ENCODE measurements around the gene PRKAG2. TPM values are rescaled to one million over a fixed set of nuclear protein-coding genes. Genes with fewer than 3 reads are reported as not detected.
A peak's percentile ranks its signal among the peaks of the same experiment; 100 is the strongest.

PRKAG2 gene
- total and polyA plus RNA-seq, 10 donors, result 15.8 to 50.9 (median 32.8) TPM

DNA sequence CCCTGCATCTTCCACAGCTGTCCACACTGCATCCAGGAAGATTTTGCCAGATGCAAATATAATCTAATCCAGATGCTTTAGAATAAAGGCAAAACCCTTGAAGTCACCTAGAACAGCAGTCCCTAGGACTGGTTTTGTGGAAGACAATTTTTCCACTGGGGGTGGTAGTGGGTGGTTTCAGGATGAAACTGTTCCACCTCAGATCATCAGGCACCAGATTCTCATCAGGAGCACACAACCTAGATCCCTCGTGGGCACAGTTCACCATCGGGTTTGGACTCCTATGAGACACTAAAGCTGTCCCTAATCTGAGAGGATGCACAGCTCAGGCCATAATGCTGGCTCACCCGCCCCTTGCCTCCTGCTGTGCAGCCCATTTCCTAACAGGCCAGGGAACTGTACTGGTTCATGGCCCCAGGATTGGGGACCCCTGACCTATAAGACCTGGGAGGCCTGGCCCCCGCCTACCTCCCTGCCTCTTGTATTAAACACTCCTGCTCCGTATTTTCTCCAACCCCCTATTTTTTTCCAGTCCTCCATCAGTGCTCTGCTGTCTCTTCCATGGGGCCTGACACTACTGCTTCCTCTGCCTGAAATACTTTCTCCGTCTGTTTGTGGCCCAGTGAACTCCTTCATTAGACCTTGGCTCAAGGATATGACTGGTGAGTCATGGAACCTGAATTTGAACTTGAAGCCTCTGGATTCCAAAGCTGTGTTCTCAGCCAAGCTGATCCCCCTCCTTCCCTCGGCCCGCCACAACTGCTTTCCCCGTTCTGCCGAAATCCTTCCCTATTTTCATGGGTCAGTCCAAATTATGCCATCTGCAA, 277.3 kb downstream of the PRKAG2 start:
- Histone ChIP-seq H3K4me1 (peaks cover 4 to 30% (median 15%) of the 10 kb centered on the region in 6 donors), H3K36me3 (peaks cover 0 to 32% (median 6%) of the 10 kb centered on the region in 6 donors), H3K27ac (peak overlapping the region in 7 of 8 donors; percentile 60 to 80 (median 68)), H3K9me3 (no peaks in the 10 kb centered on the region), H3K27me3 (replicated peaks in 1 of 7) (no peaks in the 10 kb centered on the region), H3K4me3 (no peak overlapping the region)
- DNase-seq, result no peak
- intact Hi-C loops (cut with DNase I; ENCODE audit: low total_unique reads), result loop anchor here (10.0 kb wide), 1 partner anchor 55 kb away; no protein-coding TSS in a partner anchor
- peak in 2 of 3 donors; percentile 15 to 62 for TF ChIP-seq POLR2AphosphoS5 (IDR thresholded peaks at IDR 0.05)
- no peak for TF ChIP-seq CTCF (IDR thresholded peaks at IDR 0.05 in 8 of 11, conservative IDR thresholded peaks at IDR 0.05 in 3 of 11)
- no peak for TF ChIP-seq POLR2A (IDR thresholded peaks at IDR 0.05)
- WGBS, 5 donors, result 52 to 73% (median 68%) methylated on average over 10 of the region's 10 CpGs

DNA sequence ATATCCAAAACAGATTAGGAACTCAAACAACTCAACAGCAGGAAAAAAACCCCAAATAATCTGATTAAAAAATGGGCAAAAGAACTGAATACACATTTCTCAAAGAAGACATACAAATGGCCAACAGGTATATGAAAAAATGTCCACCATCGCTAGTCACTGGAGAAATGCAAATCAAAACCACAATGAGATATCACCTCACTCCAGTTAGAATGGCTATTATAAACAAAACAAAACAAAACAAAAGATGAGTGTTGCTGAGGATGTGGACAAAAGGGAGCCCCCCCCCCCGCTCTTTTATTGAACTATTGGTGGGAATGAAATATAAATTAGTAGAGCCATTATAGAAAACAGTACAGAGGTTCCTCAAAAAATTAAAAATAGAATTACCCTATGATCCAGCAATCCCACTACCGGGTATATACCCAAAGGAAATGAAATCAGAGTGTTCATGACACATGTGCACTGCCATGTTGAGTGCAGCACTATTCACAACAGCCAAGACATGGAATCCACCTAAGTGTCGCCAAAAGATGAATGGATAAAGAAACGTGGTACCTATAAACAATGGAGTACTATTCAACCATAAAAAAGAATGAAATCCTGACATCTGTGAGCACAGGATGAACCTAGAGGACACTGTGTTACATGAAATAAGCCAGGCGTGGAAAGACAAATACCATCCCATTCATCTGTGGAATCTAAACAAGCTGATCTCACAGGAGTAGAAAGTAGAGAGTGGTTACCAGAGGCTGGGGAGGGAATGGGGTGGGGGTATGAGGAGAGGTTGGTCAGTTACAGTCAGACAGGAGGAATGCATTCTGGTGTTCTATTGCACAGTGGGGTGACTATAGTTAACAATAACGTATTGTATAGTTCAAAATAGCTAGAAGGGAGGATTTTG, 279.1 kb downstream of the PRKAG2 start:
- TF ChIP-seq POLR2A (IDR thresholded peaks at IDR 0.05) (no peak), CTCF (IDR thresholded peaks at IDR 0.05 in 8 of 11, conservative IDR thresholded peaks at IDR 0.05 in 3 of 11) (no peak), POLR2AphosphoS5 (IDR thresholded peaks at IDR 0.05) (no peak)
- Histone ChIP-seq H3K27me3 (replicated peaks in 1 of 7) (no peaks in the 10 kb centered on the region), H3K9me3 (no peaks in the 10 kb centered on the region), H3K27ac (peak overlapping the region in 1 of 8 donors; percentile 12), H3K4me3 (no peak overlapping the region), H3K4me1 (peaks cover 4 to 30% (median 15%) of the 10 kb centered on the region in 6 donors), H3K36me3 (peaks cover 0 to 35% (median 10%) of the 10 kb centered on the region in 6 donors)
- intact Hi-C loops (cut with DNase I; ENCODE audit: low total_unique reads), result loop anchor here (10.0 kb wide), 1 partner anchor 57 kb away; no protein-coding TSS in a partner anchor
- WGBS, 5 donors, result 87 to 95% (median 88%) methylated on average over 7 of the region's 7 CpGs
- no peak for DNase-seq

- Histone ChIP-seq H3K9me3 (no peaks in the 10 kb centered on the region), H3K27ac (no peak overlapping the region), H3K36me3 (peaks cover 0 to 44% (median 10%) of the 10 kb centered on the region in 6 donors), H3K27me3 (replicated peaks in 1 of 7) (no peaks in the 10 kb centered on the region), H3K4me1 (peaks cover 4 to 40% (median 21%) of the 10 kb centered on the region in 6 donors), H3K4me3 (no peak overlapping the region)
- 82 to 90% (median 87%) methylated on average over 3 of the region's 3 CpGs for WGBS, 5 donors
- no peak for DNase-seq
- no peak for TF ChIP-seq CTCF (IDR thresholded peaks at IDR 0.05 in 8 of 11, conservative IDR thresholded peaks at IDR 0.05 in 3 of 11)
- no peak for TF ChIP-seq POLR2AphosphoS5 (IDR thresholded peaks at IDR 0.05)
- TF ChIP-seq POLR2A (IDR thresholded peaks at IDR 0.05), result no peak
- intact Hi-C loops (cut with DNase I; ENCODE audit: low total_unique reads), result loop anchor here (10.0 kb wide), 1 partner anchor 59 kb away; no protein-coding TSS in a partner anchor
These were observed 281.1 kb downstream of the PRKAG2 start for GRCh38 chr7:151595702-151596350.
